Measurements from ENCODE around the gene POU2AF2.

GRCh38 chr11:111221208-111221607 is 24.3 kb upstream of the POU2AF2 start:
- TF ChIP-seq CTCF (IDR thresholded peaks at IDR 0.05) (no peak), POLR2A (IDR thresholded peaks at IDR 0.05) (no peak)

All from testis (tissue), 2 donors.